ENCODE results near the gene PLEK.

Gene PLEK

GRCh38 chr2:68379184-68379708 is 14.2 kb downstream of the PLEK start:
- no peak for TF ChIP-seq GABPA (IDR thresholded peaks at IDR 0.05; ENCODE audit: low read depth)
- TF ChIP-seq CTCF (IDR thresholded peaks at IDR 0.05; ENCODE audit: insufficient read depth, low read length): no peak
- TF ChIP-seq POLR2AphosphoS5 (IDR thresholded peaks at IDR 0.05; ENCODE audit: low read depth): 0 out of 2 replicates have a peak, but pooled peaks have one; percentile 6
- no peak for TF ChIP-seq SPI1 (IDR thresholded peaks at IDR 0.05; ENCODE audit: borderline replicate concordance, low read depth)
- no peak for TF ChIP-seq REST (IDR thresholded peaks at IDR 0.05; ENCODE audit: insufficient replicate concordance, low read depth)
- no peak for DNase-seq (ENCODE audit: low read depth in 1 of 2, low spot score in 1 of 2)
- Histone ChIP-seq H3K27me3 (ENCODE audit: insufficient read depth, poor library complexity, severe bottlenecking) (no peaks in the 10 kb centered on the region), H3K4me3 (replicated peaks; ENCODE audit: insufficient read depth, low read length) (no peak overlapping the region), H3K27ac (replicated peaks) (no peak overlapping the region)

- H3K4me3 ChIP-seq (replicated peaks; ENCODE audit: insufficient read depth, low read length): no peak overlapping the region
- no peaks in the 10 kb centered on the region for H3K27me3 ChIP-seq (ENCODE audit: insufficient read depth, poor library complexity, severe bottlenecking)
- no peak for DNase-seq (ENCODE audit: low read depth in 1 of 2, low spot score in 1 of 2)
- H3K27ac ChIP-seq (replicated peaks): no peak overlapping the region
- no peak for TF ChIP-seq SPI1 (IDR thresholded peaks at IDR 0.05; ENCODE audit: borderline replicate concordance, low read depth)
- no peak for TF ChIP-seq GABPA (IDR thresholded peaks at IDR 0.05; ENCODE audit: low read depth)
- no peak for TF ChIP-seq CTCF (IDR thresholded peaks at IDR 0.05; ENCODE audit: insufficient read depth, low read length)
These were observed 18.7 kb downstream of the PLEK start for GRCh38 chr2:68383778-68384177.

GRCh38 chr2:68384485-68385107 is 19.5 kb downstream of the PLEK start:
- TF ChIP-seq CTCF (IDR thresholded peaks at IDR 0.05; ENCODE audit: insufficient read depth, low read length): no peak
- TF ChIP-seq POLR2AphosphoS5 (IDR thresholded peaks at IDR 0.05; ENCODE audit: low read depth): no peak; the same call in 1 of the 2 replicates
- TF ChIP-seq REST (IDR thresholded peaks at IDR 0.05; ENCODE audit: insufficient replicate concordance, low read depth): no peak
- no peak for TF ChIP-seq SPI1 (IDR thresholded peaks at IDR 0.05; ENCODE audit: borderline replicate concordance, low read depth)
- Histone ChIP-seq H3K27me3 (ENCODE audit: insufficient read depth, poor library complexity, severe bottlenecking) (no peaks in the 10 kb centered on the region), H3K27ac (replicated peaks) (no peak overlapping the region), H3K4me3 (replicated peaks; ENCODE audit: insufficient read depth, low read length) (no peak overlapping the region)
- DNase-seq (ENCODE audit: low read depth in 1 of 2, low spot score in 1 of 2): no peak

All from HL-60 (cell line).